Stimulated activated CD8-positive, alpha-beta memory T cell treated with anti-CD3 and anti-CD28 coated beads, Interleukin-2, amount 100 ng/mL, for 1 hour (primary cell): ENCODE measurements around the gene MYO6.
"Not testable (repeated sequence)": the region's sequence is repeated elsewhere in the genome, so short reads cannot be mapped to it uniquely, and the experiment has no call there.

ENCODE experiments used
- DNase-seq, 2 donors: peaks; one replicate each; pipeline ENCODE4 v3.0.0-alpha.2; 2020; ENCODE audit warnings: low read depth in 2 of 2

Gene MYO6

DNA sequence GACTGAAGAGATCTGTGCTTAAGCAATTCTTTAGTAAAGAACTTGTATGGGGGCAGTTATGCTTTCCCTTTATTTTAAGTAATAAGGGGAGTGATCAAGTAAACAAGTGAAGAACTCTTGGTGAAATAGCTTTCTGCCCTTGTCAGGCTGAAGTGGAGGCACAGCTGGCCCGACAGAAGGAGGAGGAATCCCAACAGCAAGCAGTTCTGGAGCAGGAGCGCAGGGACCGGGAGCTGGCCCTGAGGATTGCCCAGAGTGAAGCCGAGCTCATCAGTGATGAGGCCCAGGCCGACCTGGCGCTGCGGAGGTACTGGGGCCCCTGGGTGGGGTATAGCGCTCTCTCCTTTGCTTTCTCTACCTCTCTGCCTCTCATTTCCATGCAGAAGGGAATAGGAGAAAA, 143.3 kb downstream of the MYO6 start:
- no peak for DNase-seq

DNA sequence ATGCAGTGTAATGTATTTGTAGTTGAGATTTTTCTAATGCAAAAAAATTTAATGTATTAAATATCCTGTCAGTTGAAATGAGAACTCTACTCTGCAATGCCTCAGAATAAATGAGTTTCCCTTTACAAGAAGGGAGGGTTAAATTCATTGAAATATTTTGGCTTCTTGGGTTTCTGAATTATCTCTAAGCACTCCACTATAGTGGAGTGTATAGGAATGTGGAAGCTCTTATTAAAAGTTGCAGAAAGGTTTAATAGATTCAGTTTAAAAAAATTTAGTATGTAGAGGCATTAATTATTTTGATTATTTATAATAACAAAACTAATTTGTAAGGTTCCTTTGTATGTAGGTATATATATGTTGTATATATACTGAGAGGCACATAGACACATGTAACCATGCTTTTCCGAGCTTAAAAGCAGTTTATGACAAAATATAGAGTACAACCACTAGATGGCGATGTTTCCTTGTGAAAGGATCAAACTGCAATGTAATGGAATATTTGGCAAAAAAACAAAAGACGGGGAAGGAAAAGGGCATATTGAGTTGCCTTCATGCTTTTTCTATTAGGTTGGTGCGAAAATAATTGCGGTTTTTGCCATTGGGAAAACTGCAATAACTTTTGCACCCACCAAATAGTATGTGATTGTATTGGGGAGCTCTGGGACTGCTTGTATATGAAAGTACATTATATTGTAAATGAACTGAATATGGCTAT, 144.2 kb downstream of the MYO6 start:
- no peak for DNase-seq

DNA sequence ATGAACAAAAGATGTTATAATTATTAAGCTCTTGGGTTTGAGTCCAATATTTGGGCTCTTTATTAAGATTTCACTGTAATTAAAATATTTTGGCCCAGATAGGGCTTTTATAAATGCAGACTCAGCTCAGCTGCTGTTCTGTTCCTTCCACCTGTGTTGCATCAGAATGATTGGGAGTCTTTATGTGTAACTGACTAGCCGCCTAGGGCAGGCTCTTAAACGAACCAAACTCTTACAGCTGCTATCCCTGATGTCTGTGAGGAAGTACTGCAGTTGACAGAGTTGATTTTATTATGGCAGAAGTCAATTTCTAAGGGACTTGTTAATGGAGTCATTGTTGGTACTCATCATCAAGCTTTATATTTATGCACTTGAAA, 144.7 kb downstream of the MYO6 start:
- DNase-seq = no peak

- DNase-seq = no peak
Measured at GRCh38 chr6:75896526-75896925, 147.5 kb downstream of the MYO6 start.

GRCh38 chr6:75900216-75900615, 151.2 kb downstream of the MYO6 start:
- not testable (repeated sequence) for DNase-seq

GRCh38 chr6:75905129-75905528, 156.1 kb downstream of the MYO6 start:
- DNase-seq = not testable (repeated sequence)

DNA sequence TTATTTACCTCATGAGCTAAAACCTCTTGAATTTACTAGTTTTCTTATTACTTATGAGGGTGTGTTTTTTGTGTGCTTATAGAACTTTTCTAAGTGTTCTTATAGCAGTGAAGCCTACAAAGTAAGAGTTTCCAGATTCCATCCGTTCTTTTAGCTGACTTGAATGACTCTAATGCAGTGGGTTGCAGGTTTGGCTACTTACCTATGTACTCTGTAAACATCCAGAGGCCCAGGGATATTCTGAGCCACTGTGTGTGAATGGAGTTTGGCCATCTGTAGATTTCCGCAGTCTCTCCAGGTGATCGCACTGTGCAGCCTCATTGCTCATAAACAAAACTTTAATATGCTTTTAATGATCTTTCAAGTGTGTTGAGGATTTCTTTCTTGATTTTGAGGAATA, 157.8 kb downstream of the MYO6 start:
- DNase-seq = no peak

GRCh38 chr6:75907444-75907843, 158.4 kb downstream of the MYO6 start:
- DNase-seq = no peak

GRCh38 chr6:75913040-75913439, 164.0 kb downstream of the MYO6 start:
- DNase-seq = no peak

- no peak for DNase-seq
Measured at GRCh38 chr6:75922226-75922625, 173.2 kb downstream of the MYO6 start.

DNA sequence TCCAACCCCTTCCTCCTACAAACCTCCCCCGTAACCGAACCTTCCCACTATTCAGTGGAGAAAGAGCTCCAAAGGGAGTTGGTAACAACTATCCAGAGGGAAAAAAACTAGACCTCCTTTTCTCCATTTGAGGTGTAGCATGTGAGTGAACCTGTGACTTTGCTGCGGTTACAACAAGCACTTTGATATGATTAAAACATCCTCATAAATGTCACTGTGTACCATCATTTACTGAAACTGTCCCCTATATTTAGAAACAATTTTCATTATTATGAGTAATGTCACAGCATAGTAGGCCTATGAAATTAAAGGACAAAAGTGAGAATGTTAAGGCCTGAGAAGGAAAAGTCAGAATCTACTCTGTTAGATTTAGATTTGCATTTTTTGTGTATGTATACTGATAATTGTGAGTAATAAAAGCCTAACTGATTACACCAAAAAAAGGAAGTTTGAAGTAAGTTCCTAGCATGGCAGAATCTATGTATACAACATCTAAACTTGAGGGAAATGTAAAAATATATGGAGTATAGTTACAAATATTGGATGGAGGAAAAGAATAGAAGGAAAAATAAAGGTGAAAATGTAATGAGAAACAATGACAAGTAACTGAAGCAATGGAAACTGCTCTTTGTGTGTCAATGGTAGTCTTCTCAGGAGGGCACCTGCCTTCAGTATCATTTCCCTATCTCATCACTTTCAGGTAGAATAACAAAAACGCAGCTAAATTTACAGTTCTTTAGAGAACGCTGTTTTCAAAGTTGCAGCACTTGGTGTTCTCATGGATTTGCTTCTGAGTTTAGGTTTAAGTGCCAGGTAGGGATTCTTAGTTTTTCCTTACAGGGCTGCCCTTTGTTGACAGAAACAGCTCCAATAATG, 177.5 kb downstream of the MYO6 start:
- no peak for DNase-seq

DNA sequence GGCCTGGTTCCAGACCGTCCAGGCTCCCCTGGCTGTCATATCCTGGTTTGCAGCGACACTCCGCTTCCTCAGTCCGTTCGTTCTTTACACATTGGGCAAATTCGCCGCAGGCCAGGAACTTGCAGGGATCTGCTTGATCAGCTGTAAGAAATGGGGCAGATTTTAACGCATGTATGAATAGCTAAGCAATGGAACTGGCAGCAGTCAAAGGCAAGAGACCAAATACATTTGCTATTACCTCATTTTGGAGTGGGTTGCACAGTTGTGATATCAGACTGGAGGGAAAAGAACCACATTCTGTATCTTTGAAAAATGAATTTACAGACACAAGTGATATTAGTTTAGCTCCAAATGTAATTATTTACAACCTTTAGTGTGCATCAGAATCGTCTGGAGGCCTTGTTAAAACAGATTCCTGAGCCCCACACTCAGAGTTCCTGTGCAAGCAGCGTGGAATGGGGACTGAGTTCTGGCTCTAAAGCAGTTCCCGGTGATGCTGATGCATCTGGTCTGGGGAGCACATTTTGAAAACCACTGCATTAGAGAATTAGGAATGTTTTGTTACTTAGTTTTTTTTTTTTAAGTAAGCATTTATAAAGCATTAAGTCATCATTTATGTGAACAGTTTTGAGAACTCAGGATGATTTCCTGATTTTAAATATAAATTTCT, 182.1 kb downstream of the MYO6 start:
- no peak for DNase-seq

DNA sequence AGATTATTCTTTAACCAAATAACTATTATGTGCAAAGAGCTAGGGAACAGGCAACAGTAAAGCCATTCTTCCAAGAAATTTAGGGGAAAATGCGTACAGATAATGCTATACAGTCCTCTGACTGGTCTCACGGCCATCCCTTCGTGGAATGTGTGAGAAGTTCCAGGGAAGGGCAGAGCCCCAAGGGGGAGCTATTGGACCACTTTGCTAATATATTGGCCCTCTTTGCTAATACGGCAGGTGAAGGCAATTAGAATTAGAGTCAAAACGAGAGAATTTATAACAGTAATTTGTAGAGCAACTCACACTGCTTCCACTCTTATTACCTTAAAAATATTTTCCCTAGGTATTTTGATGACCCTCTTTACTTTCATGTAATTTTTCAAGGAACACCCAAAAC, 183.0 kb downstream of the MYO6 start:
- no peak for DNase-seq

- DNase-seq = no peak
Measured at GRCh38 chr6:75933387-75933975, 184.4 kb downstream of the MYO6 start.

DNA sequence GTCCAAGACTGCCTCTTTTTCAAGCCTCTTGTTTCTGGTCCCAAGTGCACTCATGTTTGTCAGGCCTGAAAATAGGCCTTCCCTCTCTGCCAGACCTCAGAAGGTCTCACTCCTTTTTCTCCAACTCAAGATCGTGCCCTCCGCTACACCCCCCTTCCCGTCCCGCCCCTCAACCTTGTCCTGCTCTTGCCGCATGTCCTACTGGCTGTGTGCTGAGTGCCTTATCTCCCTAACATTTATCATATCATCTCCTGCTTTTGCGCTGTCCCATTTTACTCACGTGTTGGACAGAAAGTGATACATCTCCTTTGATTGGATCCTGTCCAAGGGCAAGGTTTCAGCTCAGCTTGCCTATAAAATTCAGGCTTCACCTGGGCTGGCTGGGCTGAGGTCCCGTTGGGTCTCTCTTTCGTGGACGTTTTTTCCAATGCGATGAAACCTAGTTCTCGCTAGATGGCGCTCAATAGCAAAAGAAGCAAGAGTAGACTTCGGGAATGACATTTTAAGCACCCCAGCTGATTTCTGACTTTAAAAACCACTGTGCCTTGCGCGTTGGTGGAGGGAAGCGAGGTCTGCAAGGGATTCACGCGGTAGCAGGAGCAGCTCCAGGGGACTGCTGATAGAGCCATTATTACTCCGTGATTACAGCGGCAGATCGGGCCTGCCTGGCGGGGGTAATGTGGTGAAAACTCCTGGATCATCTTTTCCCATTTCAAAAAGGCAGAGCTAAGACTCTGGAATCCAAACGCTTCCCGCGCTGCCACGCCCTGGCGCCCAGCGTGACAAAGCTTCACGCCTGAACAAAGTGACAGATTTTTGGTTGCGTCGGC, 185.8 kb downstream of the MYO6 start:
- no peak for DNase-seq

DNA sequence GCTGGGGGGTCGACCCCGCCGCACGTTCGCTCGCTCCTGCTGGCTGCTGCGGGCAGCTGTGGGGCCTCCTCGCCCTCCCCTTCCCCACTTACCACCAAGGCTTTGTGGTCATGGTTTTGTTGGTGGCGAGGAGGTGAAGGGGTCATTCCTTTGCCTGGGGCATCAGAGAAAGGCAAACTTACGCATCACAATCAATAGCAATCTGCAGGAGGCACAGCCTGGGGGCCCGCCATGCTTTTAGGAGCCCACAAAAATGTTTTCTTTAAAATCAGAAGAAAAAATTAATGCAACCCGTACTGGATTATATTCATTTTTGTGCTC, 186.4 kb downstream of the MYO6 start:
- no peak for DNase-seq

- no peak for DNase-seq
Measured at GRCh38 chr6:75936682-75937081, 187.6 kb downstream of the MYO6 start.

DNA sequence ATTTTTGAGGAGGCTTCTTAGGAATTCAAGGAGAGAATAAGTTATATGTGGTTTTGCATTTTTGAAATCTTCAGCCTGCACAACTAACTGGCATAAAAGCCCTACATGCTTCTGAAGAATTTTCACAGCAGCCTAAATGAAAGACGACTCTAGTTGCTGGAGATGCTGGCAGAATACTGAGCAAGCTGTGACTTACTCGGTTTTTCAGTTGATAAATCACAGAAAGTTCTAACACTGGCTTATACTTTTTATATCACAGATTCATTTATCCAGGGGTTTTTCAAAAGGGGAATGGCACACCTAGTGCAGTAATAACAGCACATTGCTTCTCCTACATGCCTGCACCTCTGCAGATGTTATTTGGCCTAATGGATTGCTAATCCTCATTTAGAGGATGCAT, 188.8 kb downstream of the MYO6 start:
- DNase-seq = no peak

DNA sequence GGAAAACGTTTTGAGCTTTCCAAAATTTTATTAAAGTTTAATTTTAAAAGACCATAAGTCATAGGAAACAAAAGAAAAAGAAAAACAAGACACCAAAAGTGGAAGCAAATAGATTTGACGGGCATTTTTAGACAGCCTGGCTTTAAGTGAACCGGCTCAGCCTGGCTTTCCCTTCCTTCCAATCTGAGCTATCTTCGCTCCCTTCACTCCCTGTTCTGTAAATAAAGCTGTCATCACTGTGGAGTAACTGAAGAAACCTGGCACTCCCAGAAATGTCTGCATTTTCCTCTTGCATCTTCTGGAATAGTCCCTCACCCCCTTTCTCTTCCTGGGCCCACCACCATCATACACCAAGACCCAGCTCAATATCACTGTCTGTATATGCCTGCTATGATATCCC, 191.5 kb downstream of the MYO6 start:
- no peak for DNase-seq

GRCh38 chr6:75941509-75941908, 192.5 kb downstream of the MYO6 start:
- DNase-seq = no peak

GRCh38 chr6:75943381-75943780, 194.3 kb downstream of the MYO6 start:
- no peak for DNase-seq
